Stimulated activated CD4-positive, alpha-beta T cell treated with anti-CD3 and anti-CD28 coated beads, TNF-alpha, amount 100 ng/mL, for 48 hours (primary cell): ENCODE results near the gene BPIFA3.

Experiments
- DNase-seq, 3 donors: peaks; one replicate each; pipeline ENCODE4 v3.0.0-alpha.2; 2020; ENCODE audit warnings: low read depth in 3 of 3

The BPIFA3 gene

GRCh38 chr20:33224399-33224798 is 7.2 kb downstream of the BPIFA3 start:
- DNase-seq, result no peak

DNA sequence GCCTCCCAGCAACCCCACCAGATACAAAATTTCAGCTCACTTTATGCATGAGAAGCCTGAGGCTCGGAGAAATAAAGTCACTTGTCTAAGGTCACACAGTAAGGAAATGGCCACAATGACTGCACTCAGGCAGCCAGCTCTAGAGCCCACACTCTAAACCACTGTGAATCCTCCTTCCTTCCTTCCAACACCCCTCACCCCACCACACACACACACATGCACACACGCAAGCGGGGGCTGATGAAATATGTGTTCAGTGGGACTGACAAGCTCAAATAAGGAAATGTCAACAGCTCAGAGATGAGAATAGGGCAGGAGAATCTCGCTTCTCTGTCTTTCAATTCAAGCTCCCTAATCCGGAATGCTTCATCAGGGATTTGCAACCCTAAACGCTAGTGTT is 12.7 kb downstream of the BPIFA3 start:
- no peak for DNase-seq

DNA sequence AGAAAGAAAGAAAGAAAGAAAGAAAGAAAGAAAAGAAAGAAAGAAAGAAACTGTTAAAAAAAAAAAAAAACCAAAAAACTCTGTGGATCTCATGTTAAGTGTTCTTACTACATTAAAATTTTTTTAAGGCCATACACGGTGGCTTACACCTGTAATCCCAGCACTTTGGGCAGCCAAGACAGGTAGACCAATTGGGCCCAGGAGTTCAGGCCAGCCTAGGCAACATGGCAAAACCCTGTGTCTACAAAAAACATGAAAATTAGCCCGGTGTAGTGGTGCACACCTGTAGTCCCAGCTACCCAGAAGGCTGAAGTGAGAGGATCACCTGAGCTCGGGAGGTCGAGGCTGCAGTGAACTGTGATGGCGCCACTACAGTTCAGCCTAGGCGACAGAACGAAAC is 14.1 kb downstream of the BPIFA3 start:
- DNase-seq, result no peak

- DNase-seq, result no peak
These were observed 15.4 kb downstream of the BPIFA3 start for GRCh38 chr20:33232486-33233072.

GRCh38 chr20:33233129-33233774 is 16.1 kb downstream of the BPIFA3 start:
- DNase-seq, result no peak

GRCh38 chr20:33234050-33234449 is 16.9 kb downstream of the BPIFA3 start:
- no peak for DNase-seq

DNA sequence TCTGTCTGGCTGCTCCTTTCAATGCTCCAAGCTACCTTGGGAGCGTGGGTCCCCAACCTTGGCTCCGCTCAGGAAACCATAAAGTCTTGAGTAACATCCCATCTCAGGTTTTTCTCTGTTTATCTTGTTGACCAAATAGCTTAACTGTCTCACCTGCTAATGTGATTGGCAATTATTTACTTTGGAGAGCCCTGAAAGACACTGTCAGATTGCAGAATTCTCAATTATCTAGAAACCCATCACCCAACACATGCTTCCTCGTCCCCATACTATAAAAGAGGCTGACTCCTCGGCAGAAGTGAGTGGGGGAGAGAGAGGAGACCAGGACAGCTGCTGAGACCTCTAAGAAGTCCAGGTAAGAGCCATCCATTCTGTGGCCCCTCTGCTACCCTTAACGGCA is 18.5 kb downstream of the BPIFA3 start, which contains the start of gene BPIFA1:
Gene BPIFA1 (plus strand): TSS at position 301 of the 400 bp plus-strand sequence. CDS start 1,716 bp downstream, outside the sequence.
- DNase-seq, result no peak

- no peak for DNase-seq
These were observed 19.2 kb downstream of the BPIFA3 start for GRCh38 chr20:33236351-33236750.

GRCh38 chr20:33237989-33238388 is 20.8 kb downstream of the BPIFA3 start:
- no peak for DNase-seq

DNA sequence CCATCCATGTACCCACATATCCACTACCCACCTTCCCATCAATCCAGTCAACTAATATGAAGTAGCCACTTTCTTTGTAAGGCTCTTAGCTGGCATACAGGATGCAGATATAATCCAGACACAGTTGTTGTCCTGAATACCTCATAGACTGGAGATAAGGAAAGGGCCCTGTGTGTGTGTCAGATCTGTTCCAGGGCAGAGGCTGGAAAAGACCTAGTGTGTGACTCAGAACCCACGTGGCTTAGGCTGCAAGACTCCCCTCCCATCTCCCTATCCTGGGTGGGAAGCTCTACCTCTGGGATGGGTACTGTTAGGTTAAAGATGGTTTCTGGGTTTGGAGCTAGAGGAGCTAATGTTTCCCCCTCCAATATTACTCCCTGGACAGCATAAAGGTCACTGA is 22.3 kb downstream of the BPIFA3 start:
- DNase-seq, result no peak

GRCh38 chr20:33239979-33240736 is 23.0 kb downstream of the BPIFA3 start:
- DNase-seq, result no peak

DNA sequence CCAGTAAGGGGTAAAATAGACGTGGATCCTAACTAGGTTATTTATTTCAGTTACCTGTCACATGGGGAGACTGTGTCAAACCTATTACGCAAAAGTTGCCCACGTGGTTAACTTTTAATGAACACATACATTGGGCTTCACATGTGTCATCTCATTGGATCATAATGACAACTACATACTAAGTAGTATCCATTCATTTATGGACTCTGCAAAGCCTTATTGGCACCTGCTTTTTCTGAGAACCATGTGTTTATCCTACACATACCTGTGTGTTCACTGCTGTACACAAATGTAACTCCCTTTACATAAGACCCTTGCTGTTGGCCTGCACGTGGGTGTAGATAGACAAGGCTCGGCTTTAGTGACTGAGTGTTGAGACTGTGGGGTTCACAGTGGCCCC is 23.8 kb downstream of the BPIFA3 start:
- no peak for DNase-seq

DNA sequence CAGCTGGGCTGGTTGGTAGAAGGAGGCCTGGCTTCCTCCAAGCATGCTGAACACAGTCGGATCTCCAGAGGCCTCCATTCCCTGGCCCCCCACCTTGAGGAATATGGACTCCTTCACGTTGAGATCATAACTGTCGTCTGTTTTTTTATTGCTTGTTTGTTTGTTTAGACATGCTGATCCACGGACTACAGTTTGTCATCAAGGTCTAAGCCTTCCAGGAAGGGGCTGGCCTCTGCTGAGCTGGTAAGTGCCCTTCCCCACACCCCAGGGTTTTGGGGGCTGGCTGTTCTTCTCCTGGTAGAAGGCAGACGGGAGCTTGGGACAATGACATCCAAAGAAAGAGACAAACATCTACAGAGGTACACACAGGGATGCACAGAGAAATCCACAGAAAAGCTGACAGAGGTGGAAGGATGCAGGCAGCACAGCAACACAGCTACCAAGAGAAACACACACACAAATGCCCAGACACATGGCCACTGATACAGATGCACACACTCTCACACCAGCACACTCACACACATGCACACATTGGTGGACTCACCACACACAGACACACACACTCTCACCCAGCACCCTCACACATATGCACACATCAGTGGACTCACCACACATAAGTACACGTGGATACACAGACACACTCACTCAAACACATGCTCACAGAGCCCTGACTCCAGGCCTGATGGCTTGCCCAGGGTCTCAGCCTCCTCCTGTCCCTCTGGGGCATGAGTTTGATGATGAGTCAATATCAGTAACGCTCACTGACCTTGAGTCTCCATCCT is 25.4 kb downstream of the BPIFA3 start:
- DNase-seq, result no peak

DNA sequence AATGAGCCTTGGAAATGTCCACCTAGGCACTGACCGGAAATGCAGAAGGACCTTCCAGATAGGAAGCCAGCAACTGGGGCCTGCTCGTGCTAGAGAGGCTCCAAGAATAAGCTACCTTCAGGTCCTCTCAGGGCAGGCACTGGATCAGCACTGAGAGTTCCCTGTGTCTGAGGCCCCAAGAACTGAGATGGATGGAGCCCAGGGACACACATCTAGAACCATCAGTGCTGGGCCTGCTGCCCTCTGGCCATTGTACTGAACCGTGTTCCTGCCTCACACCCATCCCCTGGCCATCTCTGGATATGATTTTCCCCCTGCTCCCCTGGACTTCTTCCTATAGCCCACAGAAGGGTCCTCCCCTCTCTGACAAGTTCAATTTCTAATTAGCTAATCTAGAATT is 28.9 kb downstream of the BPIFA3 start:
- DNase-seq, result no peak

GRCh38 chr20:33249456-33249855 is 32.3 kb downstream of the BPIFA3 start:
- no peak for DNase-seq

- no peak for DNase-seq
These were observed 33.5 kb downstream of the BPIFA3 start for GRCh38 chr20:33250666-33251065.

DNA sequence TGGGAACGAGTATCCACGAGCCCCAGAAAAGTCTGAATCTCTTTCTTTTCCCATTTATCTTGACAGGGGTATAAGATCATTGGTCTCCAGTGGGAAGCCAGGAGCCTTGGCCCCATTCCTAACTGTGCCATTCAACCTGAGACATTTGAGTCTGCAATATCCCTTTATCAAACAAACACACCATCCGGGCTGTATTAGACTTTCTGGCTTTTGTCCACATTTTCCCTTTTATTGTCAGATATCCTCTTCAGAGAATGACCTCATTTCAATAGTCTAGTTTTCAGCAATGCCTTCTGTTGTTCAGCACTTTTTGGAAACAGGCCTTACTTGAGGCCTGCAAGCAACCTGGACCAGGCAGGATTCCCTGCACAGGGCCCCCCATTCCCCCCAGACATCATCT is 34.3 kb downstream of the BPIFA3 start:
- DNase-seq, result no peak

- no peak for DNase-seq
These were observed 35.3 kb downstream of the BPIFA3 start for GRCh38 chr20:33252460-33252859.

DNA sequence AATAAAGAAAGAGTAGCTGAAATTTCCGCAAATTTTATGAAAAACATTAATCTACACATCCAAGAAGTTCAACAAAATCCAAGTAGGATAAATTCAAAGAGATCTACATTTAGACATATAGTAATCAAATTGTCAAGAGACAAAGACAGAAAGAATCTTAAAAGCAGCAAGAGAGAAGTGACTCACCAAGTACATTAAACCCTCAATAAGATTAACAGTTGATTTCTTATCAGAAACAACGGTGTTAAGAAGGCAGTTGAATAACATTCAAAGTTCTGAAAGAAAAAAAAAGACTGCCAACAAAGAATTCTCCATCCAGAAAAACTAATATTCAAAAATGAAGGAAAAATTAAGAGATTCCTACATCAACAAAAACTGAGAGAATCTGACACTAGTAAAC is 37.9 kb downstream of the BPIFA3 start:
- DNase-seq, result no peak

GRCh38 chr20:33257237-33257636 is 40.1 kb downstream of the BPIFA3 start:
- no peak for DNase-seq

DNA sequence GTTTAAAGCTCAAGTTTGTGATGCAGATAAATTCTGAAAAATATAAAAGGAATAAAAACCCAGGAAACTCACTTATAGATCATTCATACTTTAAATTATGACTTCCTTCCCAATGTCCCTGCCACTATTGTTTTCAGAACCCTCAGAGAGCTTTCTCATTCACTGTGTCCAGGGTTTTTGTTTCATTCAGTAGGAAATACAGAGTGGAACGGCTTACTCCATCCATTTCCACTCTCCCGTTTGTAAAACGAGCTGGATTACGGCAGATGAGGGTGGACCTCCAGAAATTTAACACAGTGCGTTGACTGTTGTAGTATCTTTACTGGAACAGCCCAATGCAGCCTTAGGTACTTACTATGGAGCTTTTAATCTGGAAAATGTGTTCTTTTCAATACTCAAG is 42.2 kb downstream of the BPIFA3 start:
- DNase-seq, result no peak

GRCh38 chr20:33261465-33261864 is 44.3 kb downstream of the BPIFA3 start:
- no peak for DNase-seq
